IPS DF 6.9 (cell line): Measurements from ENCODE around the gene STRBP.

Source experiments
- DNase-seq: peaks from one replicate; pipeline ENCODE4 v3.0.0-alpha.2; 2013; ENCODE audit warnings: low read depth, low spot score
- H3K27ac ChIP-seq: one replicate; pipeline ENCODE4 v1.5.1; 2013; ENCODE audit warnings: low read length, control low read depth
- H3K27me3 ChIP-seq: 2 replicates; pipeline ENCODE4 v1.6.1; 2013; ENCODE audit warnings: mild to moderate bottlenecking, low read length; ENCODE audit not compliant: control insufficient read depth, insufficient read depth
- H3K36me3 ChIP-seq: 2 replicates; pipeline ENCODE4 v1.6.1; 2013; ENCODE audit warnings: low read length; ENCODE audit not compliant: control insufficient read depth, insufficient read depth
- H3K4me1 ChIP-seq: 2 replicates; pipeline ENCODE4 v1.6.1; 2013; ENCODE audit warnings: low read length; ENCODE audit not compliant: control insufficient read depth, insufficient read depth
- H3K4me3 ChIP-seq: 2 replicates; pipeline ENCODE4 v1.5.1; 2013; ENCODE audit warnings: mild to moderate bottlenecking, low read length
- H3K9me3 ChIP-seq: 2 replicates; pipeline ENCODE4 v1.6.1; 2013; ENCODE audit warnings: low read length, inconsistent platforms; ENCODE audit not compliant: control insufficient read depth, insufficient read depth
- WGBS: extraction: QIAGEN DNeasy Blood & Tissue Kit; methylation state at CpG from one replicate; pipeline ENCODE4 v1.1.7; 2013; ENCODE audit warnings: mixed read lengths, missing lambda C conversion rate; ENCODE audit not compliant: insufficient read length, insufficient coverage; 5-methylcytosine and 5-hydroxymethylcytosine counted together

The STRBP gene

DNA sequence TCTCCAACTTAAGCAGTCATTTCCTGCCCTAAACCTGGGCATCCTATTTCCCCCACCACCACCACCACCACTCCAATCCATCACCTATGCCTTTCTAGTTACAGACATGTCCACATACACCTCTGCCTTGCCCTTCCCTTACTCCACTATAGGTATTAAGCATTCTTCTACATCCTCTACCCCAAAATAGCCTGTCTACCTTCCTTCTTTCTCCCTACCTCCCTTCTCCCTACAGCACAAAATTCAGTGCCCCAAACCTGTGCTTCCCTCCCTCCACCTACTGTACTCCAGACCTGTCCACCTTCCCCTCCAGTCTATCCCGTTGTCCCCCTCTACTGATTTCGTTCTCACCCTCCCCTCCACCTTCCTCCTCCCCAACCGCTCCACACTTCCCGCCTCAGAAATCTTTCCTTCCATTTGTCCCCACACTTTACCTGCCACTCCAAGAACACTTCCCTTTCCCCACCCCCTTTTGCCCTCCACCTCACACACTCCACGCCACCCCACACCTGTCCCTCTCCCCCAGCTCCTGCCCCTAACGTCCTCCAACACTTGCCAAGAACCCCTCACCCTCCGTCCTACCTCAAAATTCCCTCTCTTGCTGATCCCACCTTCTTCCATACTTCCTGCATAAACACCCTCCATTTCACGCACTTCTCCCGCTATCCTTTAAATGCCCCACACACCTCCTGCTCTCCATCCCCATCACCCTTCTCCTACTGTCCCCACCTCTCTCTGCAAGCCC lies 1.6 kb downstream of the STRBP start:
- DNase-seq = no peak
- no peaks in the 10 kb centered on the region for H3K9me3 ChIP-seq
- no peak overlapping the region for H3K27ac ChIP-seq
- peak overlapping the region; percentile 98; the same call in 1 of the 2 replicates for H3K4me3 ChIP-seq
- WGBS = no CpG with 5 or more reads among the region's 9 CpGs
- H3K4me1 ChIP-seq = peaks cover 4% of the 10 kb centered on the region
- no peaks in the 10 kb centered on the region for H3K36me3 ChIP-seq
- no peaks in the 10 kb centered on the region for H3K27me3 ChIP-seq

DNA sequence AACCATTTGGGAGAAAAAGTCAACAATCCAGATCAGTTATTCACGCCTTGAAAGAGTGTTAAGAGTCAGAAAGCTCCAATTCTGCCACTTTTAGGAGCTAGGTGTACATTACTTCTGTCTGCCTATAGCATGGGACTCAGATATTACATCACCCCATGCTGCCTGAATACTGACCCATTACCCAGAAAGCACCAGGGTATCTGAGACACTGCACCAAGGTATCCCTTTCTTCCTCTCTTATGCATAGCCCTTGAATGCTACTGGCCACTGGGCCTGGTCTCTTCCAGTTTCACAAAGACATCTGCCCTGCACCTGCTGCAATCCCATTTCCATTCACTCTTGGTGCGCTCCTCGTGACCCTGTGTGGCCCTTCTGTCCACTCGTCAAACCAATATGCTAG lies 2.6 kb downstream of the STRBP start:
- Histone ChIP-seq H3K27ac (no peak overlapping the region), H3K9me3 (no peaks in the 10 kb centered on the region), H3K4me3 (no peak overlapping the region), H3K36me3 (no peaks in the 10 kb centered on the region), H3K4me1 (peaks cover 4% of the 10 kb centered on the region), H3K27me3 (no peaks in the 10 kb centered on the region)
- WGBS = no CpG with 5 or more reads among the region's 4 CpGs
- DNase-seq = no peak

DNA sequence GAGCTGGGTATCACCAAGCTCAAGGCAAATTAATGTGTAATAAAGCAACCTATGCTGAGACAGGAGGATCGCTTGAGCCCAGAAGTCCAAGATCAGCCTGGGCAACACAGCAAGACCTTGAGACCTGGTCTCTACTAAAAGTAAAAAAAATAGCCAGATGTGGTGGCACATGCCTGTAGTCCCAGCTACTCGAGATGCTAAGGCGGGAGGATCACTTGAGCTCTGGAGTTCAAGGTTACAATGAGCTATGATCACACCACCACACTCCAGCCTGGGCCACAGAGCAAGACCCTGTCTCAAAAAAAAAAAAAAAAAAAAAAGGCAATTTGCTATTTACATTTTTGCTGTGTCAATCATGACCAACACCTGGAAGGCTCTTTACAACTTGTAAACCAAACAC lies 5.2 kb downstream of the STRBP start:
- Histone ChIP-seq H3K4me3 (no peak overlapping the region), H3K36me3 (no peaks in the 10 kb centered on the region), H3K4me1 (peaks cover 4% of the 10 kb centered on the region), H3K9me3 (no peaks in the 10 kb centered on the region), H3K27me3 (no peaks in the 10 kb centered on the region), H3K27ac (no peak overlapping the region)
- no peak for DNase-seq
- WGBS = no CpG with 5 or more reads among the region's 3 CpGs

DNA sequence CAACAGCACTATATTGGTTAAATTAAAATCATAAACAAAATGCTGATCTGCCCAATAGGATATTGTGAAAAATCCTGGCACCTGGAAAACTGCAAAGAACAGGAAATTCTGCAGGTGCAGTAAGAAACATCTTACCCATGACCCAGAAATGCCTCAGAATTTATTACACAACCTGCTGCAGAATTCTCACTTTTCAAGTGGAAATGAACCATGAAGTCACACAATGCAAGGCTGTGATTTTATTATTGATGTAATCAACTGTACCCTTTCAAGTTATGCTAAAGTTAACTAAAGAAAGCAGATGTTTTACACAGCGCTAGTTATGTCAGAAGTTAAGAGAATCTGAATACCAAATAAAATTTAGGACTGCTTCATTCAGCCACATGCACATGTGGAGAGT lies 6.0 kb downstream of the STRBP start:
- DNase-seq = no peak
- Histone ChIP-seq H3K27me3 (no peaks in the 10 kb centered on the region), H3K27ac (no peak overlapping the region), H3K36me3 (no peaks in the 10 kb centered on the region), H3K4me3 (no peak overlapping the region), H3K4me1 (peaks cover 4% of the 10 kb centered on the region), H3K9me3 (no peaks in the 10 kb centered on the region)
- WGBS = no CpG with 5 or more reads among the region's 1 CpG

DNA sequence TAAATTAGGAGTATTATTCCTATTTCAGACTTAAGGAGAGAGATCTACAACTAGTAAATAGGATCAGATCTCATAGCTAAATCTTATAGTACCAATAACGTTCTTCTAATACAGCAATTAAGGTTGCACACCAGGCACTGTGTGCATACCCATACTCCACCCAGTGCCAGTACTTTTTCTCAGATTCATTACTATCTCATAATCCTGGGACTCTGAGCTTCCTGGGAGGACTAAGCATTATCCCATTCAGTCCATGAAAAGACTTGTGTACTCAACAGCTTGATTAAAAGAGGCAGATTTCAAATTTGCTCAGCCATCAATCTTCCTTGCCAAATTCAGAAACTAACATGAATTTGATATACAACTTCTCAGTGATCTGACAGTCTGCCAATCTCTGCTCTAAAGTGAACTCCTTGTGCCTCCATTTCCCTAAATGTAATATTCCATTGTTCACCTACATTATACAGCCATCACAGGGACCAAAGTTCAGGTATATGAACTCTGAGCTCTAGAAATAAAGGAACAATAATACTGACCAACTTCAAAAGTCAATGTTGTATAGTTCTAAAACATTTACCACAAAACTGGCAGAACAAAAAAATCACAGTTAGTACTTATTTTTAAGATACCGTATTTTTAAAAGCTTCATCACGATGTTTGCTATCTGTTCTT lies 7.2 kb downstream of the STRBP start:
- Histone ChIP-seq H3K9me3 (no peaks in the 10 kb centered on the region), H3K27ac (no peak overlapping the region), H3K36me3 (no peaks in the 10 kb centered on the region), H3K4me3 (no peak overlapping the region), H3K4me1 (peaks cover 2% of the 10 kb centered on the region; the same call in 1 of the 2 replicates), H3K27me3 (no peaks in the 10 kb centered on the region)
- DNase-seq = no peak
- no CpG with 5 or more reads among the region's 3 CpGs for WGBS

DNA sequence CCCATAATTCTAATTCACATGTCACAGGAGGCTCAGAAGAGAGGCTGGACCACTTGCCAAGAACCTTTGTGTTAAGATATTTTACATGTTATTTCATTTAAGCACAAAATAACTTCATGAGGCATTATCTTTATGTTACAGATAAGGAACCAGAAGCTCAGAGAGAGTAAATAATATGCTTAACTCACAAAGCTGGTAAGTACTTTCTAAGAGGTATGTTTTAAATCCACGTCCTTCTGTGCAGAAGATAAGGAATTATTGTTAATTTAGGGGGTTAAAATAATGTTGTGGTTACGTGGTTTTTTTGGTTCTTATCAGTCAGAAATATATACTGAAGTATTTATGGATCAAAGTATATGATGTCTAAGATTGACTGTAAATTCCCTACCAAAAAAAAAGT lies 8.0 kb downstream of the STRBP start:
- Histone ChIP-seq H3K36me3 (no peaks in the 10 kb centered on the region), H3K27ac (no peak overlapping the region), H3K4me1 (no peaks in the 10 kb centered on the region), H3K27me3 (no peaks in the 10 kb centered on the region), H3K4me3 (no peak overlapping the region), H3K9me3 (no peaks in the 10 kb centered on the region)
- no peak for DNase-seq
- WGBS = 100% methylated on average over 2 of the region's 2 CpGs

DNA sequence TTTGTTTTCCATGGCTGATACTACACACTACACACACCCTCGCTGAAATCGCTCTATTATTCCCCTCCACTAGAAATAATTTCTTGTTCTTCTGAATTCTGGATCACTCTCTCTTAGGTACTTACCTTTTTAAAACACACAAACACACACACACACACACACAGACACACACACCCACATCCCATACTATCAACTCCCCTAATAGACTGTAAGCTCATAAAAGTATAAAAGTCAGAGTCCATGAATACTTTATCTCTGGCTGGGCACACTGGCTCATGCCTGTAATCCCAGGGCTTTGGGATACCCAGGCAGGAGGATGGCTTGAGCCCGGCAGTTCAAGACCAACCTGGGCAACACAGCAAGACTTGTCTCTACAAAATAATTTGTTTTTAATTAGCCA lies 11.1 kb downstream of the STRBP start:
- H3K36me3 ChIP-seq = no peaks in the 10 kb centered on the region
- no peaks in the 10 kb centered on the region for H3K27me3 ChIP-seq
- no peaks in the 10 kb centered on the region for H3K4me1 ChIP-seq
- no peak overlapping the region for H3K27ac ChIP-seq
- DNase-seq = no peak
- WGBS = 100% methylated on average over 2 of the region's 3 CpGs
- no peaks in the 10 kb centered on the region for H3K9me3 ChIP-seq
- no peak overlapping the region for H3K4me3 ChIP-seq

DNA sequence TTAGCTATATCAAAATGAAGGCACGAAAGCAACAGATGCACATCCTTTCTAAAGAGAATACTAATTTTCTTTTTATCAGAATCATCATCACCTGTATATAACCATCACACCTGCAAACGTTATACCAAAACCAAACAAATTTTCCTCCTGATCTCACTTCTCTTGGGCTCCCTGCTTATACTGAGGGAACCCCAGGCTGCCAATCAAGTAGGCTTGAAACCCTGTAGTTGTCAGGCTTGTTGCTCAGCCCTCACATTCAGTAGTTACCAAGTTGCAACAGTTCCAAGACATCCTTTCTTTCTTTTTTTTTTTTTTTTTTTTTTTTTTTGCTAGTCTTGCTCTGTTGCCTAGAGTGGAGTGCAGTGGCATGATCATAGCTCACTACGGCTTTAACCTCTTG lies 12.7 kb downstream of the STRBP start:
- Histone ChIP-seq H3K9me3 (no peaks in the 10 kb centered on the region), H3K27me3 (no peaks in the 10 kb centered on the region), H3K27ac (no peak overlapping the region), H3K36me3 (no peaks in the 10 kb centered on the region), H3K4me1 (no peaks in the 10 kb centered on the region), H3K4me3 (no peak overlapping the region)
- 100% methylated on average over 1 of the region's 3 CpGs for WGBS
- DNase-seq = no peak

DNA sequence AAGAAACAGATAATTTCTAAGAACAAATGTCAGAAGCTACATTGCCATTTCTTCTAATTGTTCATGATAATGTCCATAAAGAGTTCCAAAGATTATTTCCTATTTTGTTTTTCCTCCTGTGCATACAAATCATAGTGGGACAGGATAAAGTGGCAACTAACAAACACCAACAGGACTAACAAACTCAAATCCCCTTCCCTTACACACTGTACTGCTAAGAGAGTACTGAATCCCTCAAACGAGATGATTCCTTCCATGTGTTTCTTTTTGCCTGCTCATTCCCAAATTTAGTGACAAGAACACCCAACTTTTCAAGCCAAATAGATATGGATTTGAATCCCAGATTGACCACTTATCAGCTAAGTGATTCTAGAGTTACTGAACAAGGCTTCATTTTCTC lies 15.2 kb downstream of the STRBP start:
- no peaks in the 10 kb centered on the region for H3K27me3 ChIP-seq
- DNase-seq = no peak
- H3K4me3 ChIP-seq = no peak overlapping the region
- H3K9me3 ChIP-seq = no peaks in the 10 kb centered on the region
- H3K27ac ChIP-seq = no peak overlapping the region
- WGBS = no CpG with 5 or more reads among the region's 1 CpG
- H3K4me1 ChIP-seq = no peaks in the 10 kb centered on the region
- no peaks in the 10 kb centered on the region for H3K36me3 ChIP-seq

DNA sequence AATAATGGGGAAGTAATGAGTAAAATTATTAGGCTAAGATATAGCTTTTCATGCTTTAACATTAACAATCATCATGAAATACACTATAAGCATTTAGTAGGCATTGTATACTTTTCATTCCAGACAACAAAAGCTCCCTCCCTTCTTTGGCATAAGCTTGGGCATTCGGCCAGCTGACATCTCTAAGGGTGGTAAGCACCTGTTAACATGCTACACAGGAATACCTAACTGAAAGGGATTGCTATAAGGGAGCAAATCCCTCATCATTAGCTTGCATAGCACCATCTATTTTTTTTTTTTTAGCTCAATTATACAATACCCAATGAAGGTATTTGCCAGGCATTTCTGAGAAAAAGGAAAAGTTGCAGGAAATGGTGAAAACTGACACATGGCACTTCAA lies 16.6 kb downstream of the STRBP start:
- no peak overlapping the region for H3K4me3 ChIP-seq
- H3K27me3 ChIP-seq = no peaks in the 10 kb centered on the region
- H3K27ac ChIP-seq = no peak overlapping the region
- H3K9me3 ChIP-seq = no peaks in the 10 kb centered on the region
- WGBS = no CpG with 5 or more reads among the region's 1 CpG
- no peaks in the 10 kb centered on the region for H3K36me3 ChIP-seq
- H3K4me1 ChIP-seq = no peaks in the 10 kb centered on the region
- DNase-seq = no peak

DNA sequence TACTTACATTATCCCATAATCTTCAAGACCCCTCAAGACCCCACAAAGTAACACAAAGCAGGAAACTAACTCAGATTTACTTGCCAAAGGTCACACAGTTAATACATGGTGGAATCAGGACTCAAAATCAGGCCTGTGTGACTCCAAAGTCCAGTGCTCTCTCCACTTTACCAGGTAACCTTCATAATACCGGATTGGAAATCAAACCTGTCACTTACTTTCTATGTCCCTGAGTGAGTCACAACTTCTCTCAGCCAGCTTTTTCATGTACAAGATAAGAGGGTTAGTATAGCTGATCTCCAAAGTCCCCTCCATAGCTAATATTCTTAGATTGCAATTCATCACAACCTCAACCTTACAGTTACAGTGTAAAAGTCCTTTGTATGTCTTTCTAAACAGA lies 17.1 kb downstream of the STRBP start:
- Histone ChIP-seq H3K36me3 (no peaks in the 10 kb centered on the region), H3K9me3 (no peaks in the 10 kb centered on the region), H3K27ac (no peak overlapping the region), H3K27me3 (no peaks in the 10 kb centered on the region), H3K4me3 (no peak overlapping the region), H3K4me1 (no peaks in the 10 kb centered on the region)
- no peak for DNase-seq
- no CpG with 5 or more reads among the region's 1 CpG for WGBS
